ENCODE data around the gene ACSM6.

ACSM6 gene

GRCh38 chr10:95273393-95274312, 79.6 kb downstream of the ACSM6 start:
- Histone ChIP-seq H3K27me3 (ENCODE audit: insufficient read depth, low read length) (no peaks in the 10 kb centered on the region), H3K4me3 (ENCODE audit: low read length) (no peak overlapping the region), H3K36me3 (ENCODE audit: insufficient read depth, low read length) (peaks cover 27% of the 10 kb centered on the region), H3K9ac (ENCODE audit: low read depth, low read length) (no peak overlapping the region), H3K4me1 (ENCODE audit: insufficient read depth, low read length) (peaks cover 35% of the 10 kb centered on the region), H3K9me3 (ENCODE audit: insufficient read depth, low read depth, low read length) (no peaks in the 10 kb centered on the region), H3K27ac (ENCODE audit: low read depth, low read length) (no peak overlapping the region)
- 87% methylated on average over 13 of the region's 13 CpGs for WGBS

DNA sequence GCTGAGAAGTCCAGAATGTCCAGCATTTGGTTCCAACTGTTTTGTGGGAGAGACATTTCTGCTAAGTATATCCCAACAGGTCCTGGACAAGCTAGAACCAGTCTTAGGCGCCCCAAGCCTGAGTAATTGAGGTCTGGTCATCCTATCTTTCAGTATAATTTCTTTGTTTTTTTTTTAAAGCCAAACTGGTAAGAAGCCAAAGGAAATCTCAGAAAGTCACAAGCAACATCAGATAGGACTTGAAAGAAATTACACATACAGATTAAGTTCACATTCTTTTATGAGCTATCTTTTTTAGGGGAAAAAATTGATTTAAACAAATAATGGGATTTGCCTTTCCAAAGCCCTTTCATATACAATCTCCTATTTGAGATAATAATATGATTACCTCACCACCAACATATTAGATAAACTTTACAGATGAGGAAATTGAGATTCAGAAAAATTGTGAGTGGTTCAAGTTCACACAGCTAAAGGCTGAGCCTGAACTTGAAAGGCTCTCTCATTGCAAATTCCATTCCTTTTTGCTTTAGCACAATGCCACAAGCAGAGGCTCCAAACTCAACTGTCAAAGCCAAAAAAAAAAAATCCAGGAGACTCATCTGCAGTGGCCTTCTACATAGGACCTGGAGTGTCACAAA, 81.8 kb downstream of the ACSM6 start:
- Histone ChIP-seq H3K9ac (ENCODE audit: low read depth, low read length) (no peak overlapping the region), H3K4me1 (ENCODE audit: insufficient read depth, low read length) (peaks cover 38% of the 10 kb centered on the region), H3K27ac (ENCODE audit: low read depth, low read length) (no peak overlapping the region), H3K27me3 (ENCODE audit: insufficient read depth, low read length) (no peaks in the 10 kb centered on the region), H3K36me3 (ENCODE audit: insufficient read depth, low read length) (peaks cover 9% of the 10 kb centered on the region; the same call in 1 of the 2 replicates), H3K9me3 (ENCODE audit: insufficient read depth, low read depth, low read length) (no peaks in the 10 kb centered on the region), H3K4me3 (ENCODE audit: low read length) (no peak overlapping the region)
- 14% methylated on average over 1 of the region's 1 CpG for WGBS

DNA sequence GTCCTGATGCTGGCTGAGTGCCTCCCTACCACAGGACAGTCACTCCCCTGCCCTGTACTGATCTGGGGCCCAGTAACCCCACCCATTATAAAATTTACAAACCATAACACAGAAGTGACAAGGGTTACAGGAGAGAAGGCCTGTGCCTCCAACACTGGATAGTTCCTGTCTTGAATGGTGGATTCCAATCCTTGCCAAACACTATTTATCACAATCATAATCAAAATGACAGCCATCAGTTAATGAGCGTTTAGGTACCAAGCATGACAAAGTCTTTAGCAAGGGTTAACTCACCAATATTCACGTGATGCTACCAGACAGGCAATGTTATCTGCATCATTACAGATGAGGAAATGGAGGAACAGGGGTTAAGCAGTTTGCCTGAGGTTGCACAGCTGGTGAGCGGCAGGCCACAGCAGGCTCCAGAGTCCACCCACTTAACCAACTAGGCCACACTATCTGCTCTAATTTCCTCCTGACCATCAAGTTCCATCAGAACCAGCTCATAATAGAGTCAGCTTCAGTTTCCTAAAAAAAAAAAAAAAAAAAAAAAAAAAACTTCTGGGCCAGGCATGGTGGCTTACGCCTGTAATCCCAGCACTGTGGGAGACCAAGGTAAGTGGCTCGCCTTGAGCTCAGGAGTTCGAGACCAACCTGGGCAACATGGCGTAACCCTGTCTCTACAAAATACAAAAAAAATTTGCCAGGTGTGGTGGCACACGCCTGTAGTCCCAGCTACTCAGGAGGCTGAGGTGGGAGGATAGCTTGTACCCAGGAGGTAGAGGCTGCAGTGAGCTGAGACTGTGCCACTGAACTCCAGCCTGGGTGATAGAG, 82.5 kb downstream of the ACSM6 start:
- Histone ChIP-seq H3K9ac (ENCODE audit: low read depth, low read length) (no peak overlapping the region), H3K9me3 (ENCODE audit: insufficient read depth, low read depth, low read length) (no peaks in the 10 kb centered on the region), H3K36me3 (ENCODE audit: insufficient read depth, low read length) (peaks cover 4% of the 10 kb centered on the region; the same call in 1 of the 2 replicates), H3K27ac (ENCODE audit: low read depth, low read length) (no peak overlapping the region), H3K4me1 (ENCODE audit: insufficient read depth, low read length) (peaks cover 43% of the 10 kb centered on the region), H3K4me3 (ENCODE audit: low read length) (no peak overlapping the region), H3K27me3 (ENCODE audit: insufficient read depth, low read length) (no peaks in the 10 kb centered on the region)
- WGBS: 94% methylated on average over 8 of the region's 8 CpGs

- Histone ChIP-seq H3K27ac (ENCODE audit: low read depth, low read length) (no peak overlapping the region), H3K27me3 (ENCODE audit: insufficient read depth, low read length) (no peaks in the 10 kb centered on the region), H3K9me3 (ENCODE audit: insufficient read depth, low read depth, low read length) (no peaks in the 10 kb centered on the region), H3K4me3 (ENCODE audit: low read length) (no peak overlapping the region), H3K36me3 (ENCODE audit: insufficient read depth, low read length) (no peaks in the 10 kb centered on the region; the same call in 1 of the 2 replicates), H3K9ac (ENCODE audit: low read depth, low read length) (no peak overlapping the region), H3K4me1 (ENCODE audit: insufficient read depth, low read length) (peaks cover 43% of the 10 kb centered on the region)
- WGBS: 94% methylated on average over 1 of the region's 1 CpG
Measured at GRCh38 chr10:95277201-95277570, 83.1 kb downstream of the ACSM6 start.

DNA sequence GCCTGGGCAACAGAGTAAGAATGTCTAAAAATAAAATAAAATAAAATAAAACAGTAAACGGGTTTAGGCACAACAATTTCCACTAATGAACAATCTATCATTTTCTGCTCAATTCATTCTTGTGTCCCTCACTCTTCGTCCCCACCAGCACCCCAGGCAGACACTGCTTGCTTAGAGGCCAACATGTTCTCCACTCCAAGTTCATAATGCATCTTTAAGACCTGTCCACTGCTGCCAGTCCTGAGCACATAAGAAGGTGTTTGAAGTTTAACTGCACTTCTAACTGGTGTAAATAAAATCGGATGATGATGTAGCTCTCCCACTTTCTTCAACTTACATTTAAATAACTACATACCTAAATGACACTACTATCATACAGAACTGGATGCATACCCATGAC, 83.6 kb downstream of the ACSM6 start:
- no peaks in the 10 kb centered on the region; the same call in 1 of the 2 replicates for H3K36me3 ChIP-seq (ENCODE audit: insufficient read depth, low read length)
- H3K27ac ChIP-seq (ENCODE audit: low read depth, low read length): no peak overlapping the region
- 77% methylated on average over 3 of the region's 3 CpGs for WGBS
- no peaks in the 10 kb centered on the region for H3K9me3 ChIP-seq (ENCODE audit: insufficient read depth, low read depth, low read length)
- H3K9ac ChIP-seq (ENCODE audit: low read depth, low read length): no peak overlapping the region
- H3K4me3 ChIP-seq (ENCODE audit: low read length): no peak overlapping the region
- H3K27me3 ChIP-seq (ENCODE audit: insufficient read depth, low read length): no peaks in the 10 kb centered on the region
- peaks cover 43% of the 10 kb centered on the region for H3K4me1 ChIP-seq (ENCODE audit: insufficient read depth, low read length)
